ENCODE data around the gene LEFTY2.
"Not testable (repeated sequence)": the region's sequence is repeated elsewhere in the genome, so short reads cannot be mapped to it uniquely, and the experiment has no call there.

The LEFTY2 gene

DNA sequence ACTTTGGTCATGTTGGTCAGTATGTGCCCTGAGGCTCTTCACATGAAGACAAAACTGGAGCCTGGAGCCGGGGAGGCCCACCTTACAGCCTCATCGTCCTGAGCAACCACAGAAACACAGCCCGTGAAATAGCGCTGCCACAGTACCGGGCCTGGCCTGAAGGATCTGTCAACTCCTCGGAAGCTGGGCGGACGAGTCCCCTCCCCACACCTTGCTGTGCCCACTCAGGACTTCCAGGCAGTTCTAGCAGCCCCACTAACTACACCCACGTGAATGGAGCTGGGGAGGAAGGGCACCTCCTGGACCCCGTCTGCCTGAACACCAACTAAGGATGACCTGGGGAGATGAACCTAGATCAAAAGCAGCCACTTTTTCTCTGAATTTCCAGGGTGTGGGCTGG lies 33.4 kb upstream of the LEFTY2 start:
- peak overlapping the region; percentile 49; the same call in 1 of the 2 replicates for H3K27ac ChIP-seq
- no peak for TF ChIP-seq CTCF (conservative IDR thresholded peaks at IDR 0.05)

DNA sequence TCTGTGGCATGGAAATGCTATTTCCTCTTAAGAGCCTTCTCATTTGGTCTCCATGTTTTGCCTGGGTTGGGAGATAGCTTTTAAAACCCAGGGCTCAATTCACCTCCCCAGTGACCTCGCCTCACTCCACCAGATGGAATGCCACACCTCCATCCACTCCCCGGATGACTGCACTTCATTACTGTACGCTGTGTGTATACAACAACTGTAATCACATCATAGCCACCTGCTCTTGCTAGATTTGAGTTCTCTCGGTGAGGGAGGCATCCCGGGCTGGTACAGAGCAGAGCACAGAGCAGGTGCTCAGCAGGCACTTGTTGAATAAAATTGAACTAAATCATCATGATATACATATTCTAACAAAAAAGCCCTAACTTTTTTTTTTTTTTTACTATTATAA lies 32.1 kb upstream of the LEFTY2 start:
- no peak for TF ChIP-seq CTCF (conservative IDR thresholded peaks at IDR 0.05)
- peak overlapping the region; percentile 48 for H3K27ac ChIP-seq

DNA sequence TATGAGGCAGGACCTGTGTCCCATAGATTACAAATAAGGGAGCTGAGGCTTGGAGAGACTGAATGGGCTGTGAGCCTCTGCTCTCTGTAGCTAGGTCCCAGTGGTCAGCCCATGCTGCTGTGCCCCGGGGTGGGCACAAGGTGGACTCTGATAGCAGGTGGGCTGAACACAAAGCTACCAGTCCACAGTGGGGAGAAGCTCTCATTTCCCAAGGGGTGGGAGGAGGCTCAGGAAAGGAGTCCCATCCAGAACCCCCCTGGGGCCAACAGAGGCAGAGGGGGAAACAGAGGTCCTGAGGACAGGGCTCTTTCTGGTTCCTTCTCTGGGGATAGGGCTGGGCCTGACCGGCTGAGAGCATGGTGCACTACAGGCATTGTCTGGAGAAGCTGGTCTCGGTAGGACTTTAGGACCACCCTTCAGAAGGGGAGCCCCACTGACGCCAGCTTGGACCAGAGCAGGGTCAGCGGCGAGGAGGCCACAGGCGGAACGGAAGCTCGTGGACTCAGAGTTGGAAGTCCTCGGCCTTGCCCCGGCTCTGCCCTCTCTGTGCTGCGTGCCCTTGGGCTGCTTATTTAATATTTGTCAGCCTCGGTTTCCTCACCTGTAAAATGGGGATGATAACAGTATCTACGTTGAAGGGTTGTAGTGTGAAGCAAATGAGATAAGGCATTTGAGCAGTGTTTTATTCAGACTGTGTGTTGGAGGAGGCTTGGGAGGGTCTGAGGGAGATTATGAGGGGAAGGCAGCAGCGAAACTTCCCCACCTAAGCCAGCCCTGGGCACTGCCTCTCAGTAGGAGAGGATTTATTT lies 31.5 kb upstream of the LEFTY2 start:
- H3K27ac ChIP-seq = peak overlapping the region; percentile 48

GRCh38 chr1:225970592-225971157 lies 29.7 kb upstream of the LEFTY2 start:
- H3K27ac ChIP-seq = not testable (repeated sequence)

More for the DNA sequence above, 31.5 kb upstream of the LEFTY2 start:
- no peak for TF ChIP-seq CTCF (conservative IDR thresholded peaks at IDR 0.05)

DNA sequence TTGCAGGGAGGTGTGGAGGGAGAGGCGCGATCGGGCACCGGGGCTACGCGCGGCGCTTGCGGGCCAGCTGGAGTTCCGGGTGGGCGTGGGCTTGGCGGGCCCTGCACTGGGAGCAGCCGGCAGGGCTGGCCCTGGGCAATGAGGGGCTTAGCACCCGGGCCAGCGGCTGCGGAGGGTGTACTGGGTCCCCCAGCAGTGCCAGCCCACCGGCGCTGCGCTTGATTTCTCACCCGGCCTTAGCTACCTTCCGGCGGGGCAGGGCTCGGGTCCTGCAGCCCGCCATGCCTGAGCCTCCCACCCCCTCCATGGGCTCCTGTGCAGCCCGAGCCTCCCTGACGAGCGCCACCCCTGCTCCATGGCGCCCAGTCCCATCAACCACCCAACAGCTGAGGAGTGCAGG lies 28.7 kb upstream of the LEFTY2 start:
- H3K27ac ChIP-seq = not testable (repeated sequence)

DNA sequence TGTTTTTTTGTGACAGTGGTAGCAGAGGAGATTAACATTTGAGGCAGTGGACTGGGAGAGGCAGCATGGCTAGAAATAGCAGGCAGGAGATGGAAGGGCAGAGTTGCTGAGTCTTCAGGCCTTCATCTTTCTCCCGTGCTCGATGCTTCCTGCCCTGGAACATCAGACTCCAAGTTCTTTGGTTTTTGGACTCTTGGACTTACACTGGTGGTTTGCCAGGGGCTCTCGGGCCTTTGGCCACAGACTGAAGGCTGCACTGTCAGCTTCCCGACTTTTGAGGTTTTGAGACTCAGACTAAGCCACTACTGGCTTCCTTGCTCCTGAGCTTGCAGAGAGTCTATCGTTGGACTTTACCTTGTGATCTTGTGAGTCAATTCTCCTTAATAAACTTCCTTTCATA lies 24.2 kb upstream of the LEFTY2 start:
- no peak for TF ChIP-seq CTCF (conservative IDR thresholded peaks at IDR 0.05)
- no peak overlapping the region for H3K27ac ChIP-seq

GRCh38 chr1:225963735-225964530 lies 22.9 kb upstream of the LEFTY2 start:
- no peak overlapping the region for H3K27ac ChIP-seq
- TF ChIP-seq CTCF (conservative IDR thresholded peaks at IDR 0.05) = no peak

DNA sequence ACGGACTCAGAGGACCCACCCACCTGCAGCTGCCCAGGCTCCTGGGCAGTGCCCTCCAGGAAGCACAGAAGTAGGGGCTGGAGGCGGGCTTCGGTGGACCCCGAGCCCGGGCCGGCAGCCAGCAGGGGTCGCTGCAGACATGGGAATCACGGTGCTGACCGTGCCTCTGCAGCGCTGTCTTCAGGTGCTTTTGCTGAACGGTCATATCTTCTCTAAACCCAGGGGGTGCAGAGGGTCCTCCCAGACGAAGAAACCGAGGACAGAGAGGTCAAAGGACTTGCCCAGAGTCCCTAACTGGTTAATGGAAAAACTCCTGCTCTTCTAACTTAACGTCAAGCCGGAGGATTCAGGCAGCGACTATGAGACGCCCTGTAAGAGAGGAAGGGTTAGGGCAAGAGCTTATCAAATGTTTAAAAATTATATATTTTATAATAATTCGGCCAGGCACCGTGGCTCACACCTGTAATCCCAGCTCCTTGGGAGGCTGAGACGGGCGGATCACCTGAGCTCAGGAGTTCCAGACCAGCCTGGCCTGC lies 21.5 kb upstream of the LEFTY2 start:
- peak; percentile 37 for TF ChIP-seq CTCF (conservative IDR thresholded peaks at IDR 0.05)
- no peak overlapping the region for H3K27ac ChIP-seq

All from VCaP (cell line).